GM18505 (cell line): ENCODE data around the gene DLX4.

ENCODE experiments used
- ATAC-seq: cut with Tn5 transposase; IDR thresholded peaks from one replicate; pipeline ENCODE4 v1.9.1; 2021; ENCODE audit not compliant: unreplicated experiment
- POLR2A ChIP-seq: IDR thresholded peaks from 4 replicates; pipeline ENCODE4 v1.6.1; 2011; ENCODE audit warnings: borderline replicate concordance; ENCODE audit not compliant: insufficient read depth, insufficient read length; ENCODE audit errors: extremely low read depth

Gene DLX4

DNA sequence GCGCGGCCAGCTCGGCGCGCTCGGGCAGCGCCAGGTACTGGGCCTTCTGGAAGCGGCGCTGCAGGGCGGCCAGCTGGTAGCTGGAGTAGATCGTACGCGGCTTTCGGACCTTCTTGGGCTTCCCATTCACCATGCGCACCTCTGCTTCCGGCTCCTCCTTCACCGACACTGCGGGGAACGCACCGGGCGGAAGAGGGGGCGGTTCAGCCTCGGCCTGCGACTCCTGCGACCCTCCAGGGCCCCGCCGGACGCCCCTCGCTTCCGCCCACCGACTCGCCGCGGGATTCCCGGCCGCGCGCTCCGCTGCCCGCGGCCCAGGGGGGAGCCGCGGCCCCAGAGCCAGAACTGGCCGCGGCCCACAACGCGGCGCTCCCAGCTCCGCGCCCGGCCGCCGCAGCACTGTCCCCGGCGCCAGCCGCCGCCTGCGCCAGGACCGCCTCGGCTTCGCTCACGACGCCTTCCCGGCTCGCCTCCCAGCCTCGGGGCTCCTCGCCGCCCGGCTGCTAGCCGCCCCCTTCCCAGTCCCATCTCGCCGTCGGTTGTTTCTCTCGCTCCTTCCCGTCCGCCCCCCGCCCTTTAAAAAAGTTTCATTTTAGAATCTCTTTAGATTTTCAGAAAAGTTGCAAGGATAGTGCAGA is 24.6 kb downstream of the DLX4 start:
- no peak for ATAC-seq

DNA sequence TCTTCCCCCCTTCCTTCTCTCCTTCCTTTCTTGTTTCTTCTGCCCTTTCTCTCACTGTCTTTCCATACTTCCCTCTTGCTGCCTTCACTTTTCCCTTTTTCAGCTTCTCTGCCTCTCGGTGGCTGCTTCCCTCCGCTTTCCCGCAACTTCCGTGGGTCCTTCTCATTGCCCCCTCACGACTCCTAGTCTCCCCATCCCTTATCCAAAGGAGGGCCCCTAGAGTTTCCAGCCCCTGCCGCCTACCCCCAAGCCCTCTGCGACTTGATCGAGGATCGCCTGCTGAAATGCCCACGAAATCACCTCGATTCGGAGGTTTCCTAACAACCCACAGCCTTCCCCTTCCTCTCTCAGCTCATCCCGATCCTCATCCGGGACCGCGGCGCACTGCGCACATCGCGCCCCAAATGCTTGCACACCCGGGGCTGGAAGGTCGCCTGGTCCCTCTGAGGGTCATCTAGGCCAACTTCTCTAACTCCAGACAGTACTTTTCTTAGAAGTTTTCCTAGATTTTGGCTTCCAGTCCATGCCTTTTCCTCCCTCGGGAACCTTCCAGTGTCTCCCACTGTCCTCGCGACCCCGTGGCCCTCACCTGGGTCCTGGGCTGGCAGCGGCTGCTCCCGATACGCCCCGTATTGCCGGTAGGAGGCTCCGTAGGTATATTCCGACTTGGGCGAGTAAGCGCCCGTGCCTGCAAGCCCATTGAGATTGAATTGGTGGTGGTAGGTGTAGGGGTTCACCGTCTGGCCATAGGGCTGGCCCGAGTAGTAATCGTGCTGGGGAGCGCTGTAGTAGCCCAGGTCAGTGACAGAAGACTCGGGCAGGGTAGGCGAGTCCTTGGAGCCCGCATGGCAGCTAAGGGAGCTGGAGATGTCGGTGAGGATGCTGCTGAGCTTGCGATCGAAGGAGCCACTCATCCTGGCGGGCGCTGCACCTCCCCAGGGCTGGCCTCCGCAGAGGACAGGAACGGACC is 25.4 kb downstream of the DLX4 start:
- ATAC-seq = no peak
- no peak for TF ChIP-seq POLR2A

More for the DNA sequence above, 24.6 kb downstream of the DLX4 start:
- no peak for TF ChIP-seq POLR2A

- TF ChIP-seq POLR2A = no peak
- ATAC-seq = no peak
Measured at GRCh38 chr17:49995055-49995738, 26.2 kb downstream of the DLX4 start, which contains the start of gene DLX3. Gene DLX3 (minus strand): TSS chr17:49995224. CDS start chr17:49994998, 226 bp downstream.

DNA sequence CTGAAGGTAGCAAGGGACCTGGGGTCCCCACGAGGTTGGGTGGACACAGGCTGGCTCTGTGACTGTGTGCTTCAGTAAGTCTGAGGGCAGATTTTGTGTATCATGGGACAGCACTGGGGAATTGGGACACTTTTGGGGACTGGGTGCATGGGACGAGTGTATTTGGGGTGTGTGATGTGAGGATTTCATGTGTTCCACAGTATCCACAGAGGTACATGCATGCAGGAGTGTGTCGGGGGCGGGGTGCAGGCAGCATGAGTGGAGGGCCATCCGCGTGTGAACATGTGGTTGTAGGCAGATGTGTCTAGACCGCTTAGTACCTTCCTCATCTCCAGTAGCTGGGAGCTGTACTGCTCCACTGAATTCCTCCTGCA is 27.1 kb downstream of the DLX4 start:
- TF ChIP-seq POLR2A = no peak
- ATAC-seq = no peak

- no peak for TF ChIP-seq POLR2A
- ATAC-seq = no peak
Measured at GRCh38 chr17:49996495-49997300, 27.7 kb downstream of the DLX4 start.

DNA sequence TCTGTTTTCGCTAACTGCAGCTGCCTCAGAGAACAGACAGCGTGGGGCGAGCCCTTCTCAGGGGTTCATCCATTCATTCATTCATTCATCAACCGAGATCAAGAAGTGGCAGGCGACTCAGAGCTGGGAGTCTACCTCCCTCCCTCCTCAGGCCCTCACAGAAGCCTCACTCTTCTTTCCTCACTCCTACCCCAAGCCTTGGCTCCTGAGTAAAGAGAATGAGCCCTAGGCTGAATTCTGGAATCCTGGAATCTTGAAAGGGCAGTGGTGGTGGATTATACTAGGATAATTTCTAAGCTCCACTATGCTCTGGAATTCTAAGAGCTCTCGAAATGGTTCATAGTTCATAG is 28.3 kb downstream of the DLX4 start:
- TF ChIP-seq POLR2A = no peak
- ATAC-seq = no peak

GRCh38 chr17:49997773-49998703 is 29.0 kb downstream of the DLX4 start:
- TF ChIP-seq POLR2A = no peak
- no peak for ATAC-seq

- no peak for TF ChIP-seq POLR2A
- no peak for ATAC-seq
Measured at GRCh38 chr17:49998836-49999511, 30.0 kb downstream of the DLX4 start.

- no peak for ATAC-seq
- no peak for TF ChIP-seq POLR2A
Measured at GRCh38 chr17:50003911-50004310, 34.9 kb downstream of the DLX4 start.

- ATAC-seq = no peak
Measured at GRCh38 chr17:50009282-50009681, 40.3 kb downstream of the DLX4 start.

GRCh38 chr17:50013079-50013478 is 44.1 kb downstream of the DLX4 start:
- no peak for ATAC-seq
- no peak for TF ChIP-seq POLR2A

More at GRCh38 chr17:50009282-50009681, 40.3 kb downstream of the DLX4 start:
- TF ChIP-seq POLR2A = no peak
